Adrenal gland (tissue), 12 donors: ENCODE measurements around the gene ZBTB18. TPM values are rescaled to one million over a fixed set of nuclear protein-coding genes. Genes with fewer than 3 reads are reported as not detected.

Experiments used
- DNase-seq, 7 donors: peaks; one replicate each; pipeline ENCODE4 v3.0.0-alpha.2; 2019 to 2020
- H3K27ac ChIP-seq, 5 donors: fragments of 200-600 bp; sonication (generic) in 4 of 5; 1 replicate in 3 of 5; 2 replicates in 2 of 5; pipeline versions ENCODE4 v1.5.1 to v1.8.0; 2016 to 2020; ENCODE audit warnings: mild to moderate bottlenecking in 1 of 5
- H3K27me3 ChIP-seq: fragments of 200-600 bp; 2 replicates; pipeline ENCODE4 v1.8.0; 2021
- H3K36me3 ChIP-seq, 2 donors: fragments of 200-600 bp; replicated peaks in 1 of 2; 1 replicate in 1 of 2; 2 replicates in 1 of 2; pipeline versions ENCODE4 v1.5.1 to v1.8.0; 2018 to 2022
- H3K4me1 ChIP-seq, 2 donors: fragments of 200-600 bp; replicated peaks in 1 of 2; 1 replicate in 1 of 2; 2 replicates in 1 of 2; pipeline versions ENCODE4 v1.5.1 to v1.8.0; 2018 to 2021
- H3K4me3 ChIP-seq, 4 donors: fragments of 200-600 bp; sonication (generic) in 3 of 4; one replicate each; pipeline ENCODE4 v1.5.1; 2016 to 2018
- H3K9me3 ChIP-seq, 3 donors: fragments of 200-600 bp; sonication (generic) in 1 of 3; replicated peaks in 1 of 3; 1 replicate in 2 of 3; 2 replicates in 1 of 3; pipeline versions ENCODE4 v1.5.1 to v1.8.0; 2016 to 2021
- POLR2A ChIP-seq, 2 donors: fragments of 450-650 bp; IDR thresholded peaks; one replicate each; pipeline ENCODE4 v1.6.1; 2017; ENCODE audit warnings: antibody characterized with exemption in 2 of 2, mild to moderate bottlenecking in 2 of 2, moderate library complexity in 1 of 2
- WGBS, 4 donors: extraction: QIAGEN DNeasy Blood & Tissue Kit in 2 of 4; methylation state at CpG; one replicate each; pipeline versions ENCODE4 v1.1.5 to v1.1.7; 2013 to 2017; 5-methylcytosine and 5-hydroxymethylcytosine counted together
- intact Hi-C, 2 donors: fragments of 100-400 bp; cut with DNase I; formaldehyde crosslinking; loops; one replicate each; pipeline versions ENCODE4 v1.14.1 to v1.15.0; 2022 to 2023
- polyA plus RNA-seq, 3 donors: library from polyadenylated mRNA; stranded (reverse); fragments of 200-250 nt in 2 of 3; fragments of 350-450 nt in 1 of 3; fragmentation: Illumina TruSeq in 1 of 3; extraction: RNeasy Lipid Tissue Mini Kit (QIAGEN cat#74804) in 1 of 3; gene quantifications; one replicate each; pipeline ENCODE4 v1.2.3, GENCODE V29; 2013 to 2014
- total RNA-seq, 9 donors: library from RNA; depleted of rRNA in 4 of 9; stranded (reverse); fragments of >200 nt in 4 of 9; fragments of 120-200 nt in 1 of 9; fragmentation: NEBNext Ultra II Directional in 1 of 9; extraction: Animal tissue kit (Norgen Biotek cat#: 25700) in 1 of 9; gene quantifications; one replicate each; pipeline versions ENCODE4 v1.1.0 to v1.2.4, GENCODE V29; 2013 to 2023
- TF ChIP-seq, protein P1 (sequence below), 6 experiments: fragments of 450-650 bp in 4 of 6; fragments of 200-600 bp in 2 of 6; sonication (generic) in 1 of 6; IDR thresholded peaks; 1 replicate in 5 of 6; 2 replicates in 1 of 6; pipeline versions ENCODE4 v1.5.1 to v1.8.0; 2016 to 2021; ENCODE audit warnings: antibody characterized with exemption in 6 of 6, mild to moderate bottlenecking in 2 of 6, moderate library complexity in 1 of 6
- donor health status: healthy with polysubstance abuse.
- donor health status: Bipolar disorder and iron deficiency.
- donor health status: DM: yes; HTN: yes; CAD: no.
- donor health status: DM: no; HTN: no; CAD: no.
- donor health status: DM: no; HTN: no; CAD: no.
- donor health status: DM: yes; HTN: yes; CAD: no.

Gene ZBTB18
- total and polyA plus RNA-seq, 12 donors = 4.8 to 15.1 (median 8.4) TPM

DNA sequence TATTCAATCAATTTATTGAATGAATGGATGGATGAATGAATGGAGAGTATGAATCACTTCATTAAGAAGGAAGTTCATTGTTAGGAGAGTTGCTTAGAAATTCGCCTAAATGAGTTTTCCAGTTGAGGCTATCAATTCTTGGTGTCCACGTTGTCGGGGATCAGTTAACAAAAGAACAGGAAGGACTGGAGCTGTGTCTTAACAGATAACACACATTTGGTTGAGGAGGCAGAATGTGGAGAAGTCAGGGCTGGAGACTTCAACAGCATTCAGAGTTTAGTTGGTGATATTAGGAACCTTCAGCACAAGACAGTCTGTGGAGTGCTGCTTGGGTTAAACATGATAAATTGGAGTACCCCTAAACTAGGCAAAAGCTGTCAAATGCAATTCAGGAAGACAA, 33.7 kb downstream of the ZBTB18 start:
- Histone ChIP-seq H3K4me3 (no peak overlapping the region), H3K36me3 (no peaks in the 10 kb centered on the region), H3K27me3 (peaks cover 4% of the 10 kb centered on the region), H3K27ac (no peak overlapping the region), H3K9me3 (no peaks in the 10 kb centered on the region), H3K4me1 (no peaks in the 10 kb centered on the region)
- intact Hi-C loops = no loop called here
- no peak for TF ChIP-seq POLR2A (IDR thresholded peaks at IDR 0.05)
- TF ChIP-seq, protein P1, sequence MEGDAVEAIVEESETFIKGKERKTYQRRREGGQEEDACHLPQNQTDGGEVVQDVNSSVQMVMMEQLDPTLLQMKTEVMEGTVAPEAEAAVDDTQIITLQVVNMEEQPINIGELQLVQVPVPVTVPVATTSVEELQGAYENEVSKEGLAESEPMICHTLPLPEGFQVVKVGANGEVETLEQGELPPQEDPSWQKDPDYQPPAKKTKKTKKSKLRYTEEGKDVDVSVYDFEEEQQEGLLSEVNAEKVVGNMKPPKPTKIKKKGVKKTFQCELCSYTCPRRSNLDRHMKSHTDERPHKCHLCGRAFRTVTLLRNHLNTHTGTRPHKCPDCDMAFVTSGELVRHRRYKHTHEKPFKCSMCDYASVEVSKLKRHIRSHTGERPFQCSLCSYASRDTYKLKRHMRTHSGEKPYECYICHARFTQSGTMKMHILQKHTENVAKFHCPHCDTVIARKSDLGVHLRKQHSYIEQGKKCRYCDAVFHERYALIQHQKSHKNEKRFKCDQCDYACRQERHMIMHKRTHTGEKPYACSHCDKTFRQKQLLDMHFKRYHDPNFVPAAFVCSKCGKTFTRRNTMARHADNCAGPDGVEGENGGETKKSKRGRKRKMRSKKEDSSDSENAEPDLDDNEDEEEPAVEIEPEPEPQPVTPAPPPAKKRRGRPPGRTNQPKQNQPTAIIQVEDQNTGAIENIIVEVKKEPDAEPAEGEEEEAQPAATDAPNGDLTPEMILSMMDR (IDR thresholded peaks at IDR 0.05) = no peak
- DNase-seq = no peak
- 58 to 68% (median 61%) methylated on average over 3 of the region's 3 CpGs for WGBS, 4 donors

- Histone ChIP-seq H3K27me3 (peaks cover 4% of the 10 kb centered on the region), H3K4me3 (no peak overlapping the region), H3K36me3 (no peaks in the 10 kb centered on the region), H3K9me3 (no peaks in the 10 kb centered on the region), H3K27ac (no peak overlapping the region), H3K4me1 (no peaks in the 10 kb centered on the region)
- intact Hi-C loops = no loop called here
- no peak for TF ChIP-seq POLR2A (IDR thresholded peaks at IDR 0.05)
- TF ChIP-seq, protein P1 (IDR thresholded peaks at IDR 0.05) = no peak
- no peak for DNase-seq
- 89 to 90% (median 90%) methylated on average over 2 of the region's 2 CpGs for WGBS, 4 donors
These were observed 34.8 kb downstream of the ZBTB18 start for GRCh38 chr1:244085891-244086290.

DNA sequence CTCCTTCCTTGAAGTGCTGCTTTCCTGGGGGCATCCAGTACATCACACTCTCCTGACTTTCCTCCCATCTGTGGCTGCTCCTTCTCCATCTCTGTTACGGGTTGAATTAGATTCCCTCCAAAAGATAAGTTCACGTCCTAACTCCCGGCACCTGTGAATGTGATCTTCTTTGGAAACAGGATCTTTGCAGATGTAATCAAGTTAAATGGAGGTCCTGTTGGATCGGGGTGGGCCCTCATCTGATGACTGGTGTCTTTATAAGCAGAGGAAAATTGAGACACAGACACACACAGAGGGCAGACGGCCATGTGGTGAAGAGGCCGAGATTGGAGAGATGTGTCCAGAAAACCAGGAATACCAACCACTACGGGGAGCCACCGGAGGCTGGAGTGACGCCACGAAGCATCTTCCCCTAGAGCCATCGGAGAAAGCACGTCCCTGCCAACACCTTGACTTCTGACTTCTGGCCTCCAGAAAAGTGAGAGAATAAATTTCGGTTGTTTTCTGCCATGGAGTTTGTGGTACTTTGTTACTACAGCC, 36.0 kb downstream of the ZBTB18 start:
- Histone ChIP-seq H3K9me3 (no peaks in the 10 kb centered on the region), H3K4me3 (no peak overlapping the region), H3K4me1 (no peaks in the 10 kb centered on the region), H3K27me3 (peaks cover 4% of the 10 kb centered on the region), H3K27ac (no peak overlapping the region), H3K36me3 (no peaks in the 10 kb centered on the region)
- WGBS, 4 donors = 86 to 89% (median 88%) methylated on average over 13 of the region's 13 CpGs
- TF ChIP-seq POLR2A (IDR thresholded peaks at IDR 0.05) = no peak
- TF ChIP-seq, protein P1 (IDR thresholded peaks at IDR 0.05) = no peak
- intact Hi-C loops = no loop called here
- DNase-seq = no peak

DNA sequence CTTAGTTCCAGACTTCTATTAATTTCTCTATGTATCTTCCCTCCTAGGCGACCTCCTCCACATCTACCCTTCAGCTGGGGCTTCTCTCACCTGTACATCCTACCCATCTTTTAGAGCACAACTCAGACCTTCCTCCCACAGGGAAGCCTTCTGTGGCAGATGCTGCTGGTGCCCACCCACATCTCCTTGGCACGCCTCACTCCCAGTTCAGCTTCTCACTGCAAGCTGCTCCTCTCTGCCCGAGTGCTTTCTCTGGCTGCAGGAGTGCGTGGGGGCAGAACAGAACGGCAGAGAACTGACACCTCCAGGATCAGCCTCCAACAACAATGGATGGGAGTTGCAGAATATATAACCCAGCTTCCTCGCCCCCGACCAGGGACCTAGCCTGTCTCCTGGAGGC, 36.5 kb downstream of the ZBTB18 start:
- 55 to 68% (median 64%) methylated on average over 6 to 7 of the region's 7 CpGs for WGBS, 4 donors
- Histone ChIP-seq H3K9me3 (no peaks in the 10 kb centered on the region), H3K27me3 (peaks cover 4% of the 10 kb centered on the region), H3K4me3 (no peak overlapping the region), H3K36me3 (no peaks in the 10 kb centered on the region), H3K4me1 (no peaks in the 10 kb centered on the region), H3K27ac (no peak overlapping the region)
- TF ChIP-seq, protein P1 (IDR thresholded peaks at IDR 0.05) = no peak
- TF ChIP-seq POLR2A (IDR thresholded peaks at IDR 0.05) = no peak
- intact Hi-C loops = no loop called here
- DNase-seq = no peak
